Measurements from ENCODE around the gene ETV3. TPM values are rescaled to one million over a fixed set of nuclear protein-coding genes. Genes with fewer than 3 reads are reported as not detected.

Gene ETV3
- total RNA-seq, 2 donors from 2014 or later: 26.9 to 40.6 TPM

DNA sequence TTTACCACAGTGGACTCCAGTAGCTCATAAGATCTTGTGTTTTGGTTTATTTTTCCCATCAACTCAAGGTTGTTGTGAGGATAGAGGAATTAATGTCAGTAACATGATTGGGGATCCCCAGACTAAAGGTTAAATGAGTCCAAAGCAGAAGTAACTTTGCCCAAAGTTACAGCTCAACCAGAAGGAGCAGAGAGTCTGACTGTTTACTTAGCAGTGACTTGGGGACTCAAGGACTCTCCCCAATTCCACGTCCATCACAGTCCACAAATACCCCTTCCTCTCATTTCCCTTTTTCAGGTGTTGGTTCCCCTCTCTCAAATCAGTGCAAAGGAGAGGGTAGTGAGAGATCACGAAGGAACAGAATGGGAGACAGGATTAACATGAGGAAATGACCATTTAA, 4.0 kb upstream of the ETV3 start:
- TF ChIP-seq, protein P1, sequence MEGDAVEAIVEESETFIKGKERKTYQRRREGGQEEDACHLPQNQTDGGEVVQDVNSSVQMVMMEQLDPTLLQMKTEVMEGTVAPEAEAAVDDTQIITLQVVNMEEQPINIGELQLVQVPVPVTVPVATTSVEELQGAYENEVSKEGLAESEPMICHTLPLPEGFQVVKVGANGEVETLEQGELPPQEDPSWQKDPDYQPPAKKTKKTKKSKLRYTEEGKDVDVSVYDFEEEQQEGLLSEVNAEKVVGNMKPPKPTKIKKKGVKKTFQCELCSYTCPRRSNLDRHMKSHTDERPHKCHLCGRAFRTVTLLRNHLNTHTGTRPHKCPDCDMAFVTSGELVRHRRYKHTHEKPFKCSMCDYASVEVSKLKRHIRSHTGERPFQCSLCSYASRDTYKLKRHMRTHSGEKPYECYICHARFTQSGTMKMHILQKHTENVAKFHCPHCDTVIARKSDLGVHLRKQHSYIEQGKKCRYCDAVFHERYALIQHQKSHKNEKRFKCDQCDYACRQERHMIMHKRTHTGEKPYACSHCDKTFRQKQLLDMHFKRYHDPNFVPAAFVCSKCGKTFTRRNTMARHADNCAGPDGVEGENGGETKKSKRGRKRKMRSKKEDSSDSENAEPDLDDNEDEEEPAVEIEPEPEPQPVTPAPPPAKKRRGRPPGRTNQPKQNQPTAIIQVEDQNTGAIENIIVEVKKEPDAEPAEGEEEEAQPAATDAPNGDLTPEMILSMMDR (conservative IDR thresholded peaks at IDR 0.05): no peak
- no peak for DNase-seq
- WGBS, 2 experiments (ENCODE audit: insufficient coverage in 1 of 2, insufficient read length in 1 of 2): 62% methylated on average over 2 of the region's 2 CpGs; no CpG with 5 or more reads in 1 of the 2 experiments
- H3K4me3 ChIP-seq (ENCODE audit: low read length): no peak overlapping the region
- Mint-ChIP-seq H3K9me3 (no peaks in the 10 kb centered on the region), H3K4me3 (no peak overlapping the region), H3K36me3 (ENCODE audit: low read depth) (no peaks in the 10 kb centered on the region), H3K4me1 (peaks cover 54% of the 10 kb centered on the region), H3K27me3 (ENCODE audit: insufficient read depth) (no peaks in the 10 kb centered on the region), H3K27ac (no peak overlapping the region)
- H3K27ac ChIP-seq (ENCODE audit: low read depth, low read length): no peak overlapping the region
- no peaks in the 10 kb centered on the region for H3K36me3 ChIP-seq (ENCODE audit: control insufficient read depth, insufficient read depth, low read length)
- H3K9ac ChIP-seq (ENCODE audit: extremely low read depth, low read length, poor library complexity, severe bottlenecking): no peak overlapping the region
- H3K27me3 ChIP-seq (ENCODE audit: control insufficient read depth, insufficient read depth, low read length, poor library complexity, severe bottlenecking): no peaks in the 10 kb centered on the region
- H3K9me3 ChIP-seq (ENCODE audit: control insufficient read depth, low read length): no peaks in the 10 kb centered on the region
- H3K4me1 ChIP-seq (ENCODE audit: control insufficient read depth, insufficient read depth, low read length): peaks cover 20% of the 10 kb centered on the region

DNA sequence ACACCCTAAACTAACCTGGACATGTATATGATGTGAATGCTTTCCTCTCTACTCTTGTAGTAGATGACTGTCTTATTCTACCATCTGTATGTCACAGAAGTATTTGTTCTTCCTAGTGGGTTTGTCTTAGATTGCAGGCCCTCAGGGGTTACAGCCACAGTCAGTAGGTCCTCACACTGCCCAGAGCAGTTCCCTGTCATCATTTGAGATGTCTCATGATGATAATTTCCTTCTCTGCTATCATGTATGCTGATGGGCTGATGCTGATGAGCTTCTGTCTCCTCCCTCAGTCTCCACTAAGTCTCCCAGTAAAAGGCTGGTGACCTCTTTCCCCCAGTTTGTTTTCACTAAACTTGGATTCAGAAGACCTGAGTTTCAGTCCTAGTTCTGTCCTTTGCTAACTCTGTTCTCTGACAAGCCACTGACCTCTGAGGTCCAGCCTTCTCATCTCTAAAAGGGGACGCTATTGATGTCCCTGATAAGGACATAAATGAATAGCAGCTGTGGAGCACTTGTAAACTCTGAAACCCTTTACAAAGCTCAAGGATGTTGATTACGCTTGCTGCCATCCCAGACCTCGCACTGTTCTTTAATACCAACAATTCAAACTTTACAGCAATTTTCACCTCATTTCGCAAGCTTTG, 3.1 kb upstream of the ETV3 start:
- peaks cover 23% of the 10 kb centered on the region for H3K4me1 ChIP-seq (ENCODE audit: control insufficient read depth, insufficient read depth, low read length)
- no peaks in the 10 kb centered on the region for H3K9me3 ChIP-seq (ENCODE audit: control insufficient read depth, low read length)
- TF ChIP-seq, protein P1 (conservative IDR thresholded peaks at IDR 0.05): no peak
- 80 to 86% methylated on average over 2 to 4 of the region's 4 CpGs for WGBS, 2 experiments (ENCODE audit: insufficient coverage in 1 of 2, insufficient read length in 1 of 2)
- Mint-ChIP-seq H3K4me3 (no peak overlapping the region), H3K36me3 (ENCODE audit: low read depth) (no peaks in the 10 kb centered on the region), H3K4me1 (peaks cover 62% of the 10 kb centered on the region), H3K9me3 (no peaks in the 10 kb centered on the region), H3K27me3 (ENCODE audit: insufficient read depth) (no peaks in the 10 kb centered on the region), H3K27ac (peak overlapping the region; percentile 56)
- H3K27me3 ChIP-seq (ENCODE audit: control insufficient read depth, insufficient read depth, low read length, poor library complexity, severe bottlenecking): no peaks in the 10 kb centered on the region
- no peak overlapping the region for H3K27ac ChIP-seq (ENCODE audit: low read depth, low read length)
- no peak overlapping the region for H3K9ac ChIP-seq (ENCODE audit: extremely low read depth, low read length, poor library complexity, severe bottlenecking)
- no peaks in the 10 kb centered on the region for H3K36me3 ChIP-seq (ENCODE audit: control insufficient read depth, insufficient read depth, low read length)
- H3K4me3 ChIP-seq (ENCODE audit: low read length): no peak overlapping the region
- no peak for DNase-seq

DNA sequence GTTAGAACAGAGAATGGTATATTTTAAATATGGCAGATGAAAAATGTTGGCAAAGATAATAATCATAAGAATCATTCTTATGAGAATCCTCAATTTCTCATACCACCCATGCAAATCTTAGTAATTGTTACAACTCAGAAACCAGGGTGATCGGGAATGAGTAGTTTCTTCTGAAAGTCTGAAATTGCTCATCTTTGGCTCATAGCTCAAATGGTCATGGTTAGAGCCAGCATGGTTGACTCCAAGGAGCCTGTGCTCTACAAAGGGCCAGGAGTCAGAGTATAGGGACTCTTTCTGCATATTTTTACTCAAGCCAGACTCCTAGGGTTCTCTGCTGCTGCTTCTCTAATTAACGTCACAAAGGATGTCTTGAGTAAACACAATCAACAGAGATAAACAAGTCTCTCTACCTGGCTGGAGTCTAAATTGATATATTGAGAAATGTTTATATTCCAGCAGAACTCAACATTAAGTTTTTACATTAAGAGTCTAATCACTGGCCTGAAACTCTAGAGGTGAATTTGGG, 1.9 kb upstream of the ETV3 start:
- no peaks in the 10 kb centered on the region for H3K27me3 ChIP-seq (ENCODE audit: control insufficient read depth, insufficient read depth, low read length, poor library complexity, severe bottlenecking)
- peaks cover 28% of the 10 kb centered on the region for H3K4me1 ChIP-seq (ENCODE audit: control insufficient read depth, insufficient read depth, low read length)
- H3K27ac Mint-ChIP-seq: peak overlapping the region; percentile 54
- TF ChIP-seq, protein P1 (conservative IDR thresholded peaks at IDR 0.05): no peak
- H3K27ac ChIP-seq (ENCODE audit: low read depth, low read length): no peak overlapping the region
- WGBS, 2 experiments (ENCODE audit: insufficient coverage in 1 of 2, insufficient read length in 1 of 2): 78 to 100% methylated on average over 1 to 2 of the region's 2 CpGs
- no peaks in the 10 kb centered on the region for H3K27me3 Mint-ChIP-seq (ENCODE audit: insufficient read depth)
- peaks cover 7% of the 10 kb centered on the region for H3K36me3 ChIP-seq (ENCODE audit: control insufficient read depth, insufficient read depth, low read length)
- no peak overlapping the region for H3K9ac ChIP-seq (ENCODE audit: extremely low read depth, low read length, poor library complexity, severe bottlenecking)
- no peak overlapping the region for H3K4me3 Mint-ChIP-seq
- peaks cover 74% of the 10 kb centered on the region for H3K4me1 Mint-ChIP-seq
- H3K36me3 Mint-ChIP-seq (ENCODE audit: low read depth): peaks cover 9% of the 10 kb centered on the region
- no peak for DNase-seq
- no peak overlapping the region for H3K4me3 ChIP-seq (ENCODE audit: low read length)
- H3K9me3 ChIP-seq (ENCODE audit: control insufficient read depth, low read length): no peaks in the 10 kb centered on the region
- H3K9me3 Mint-ChIP-seq: no peaks in the 10 kb centered on the region
